ENCODE results near the gene XBP1. TPM values are rescaled to one million over a fixed set of nuclear protein-coding genes. Genes with fewer than 3 reads are reported as not detected.

XBP1 gene
- total and polyA plus RNA-seq, 2 of the 13 experiments (the other 11 are each of a cell fraction or from before 2014, with no cell fraction given) = 416 to 427 TPM

DNA sequence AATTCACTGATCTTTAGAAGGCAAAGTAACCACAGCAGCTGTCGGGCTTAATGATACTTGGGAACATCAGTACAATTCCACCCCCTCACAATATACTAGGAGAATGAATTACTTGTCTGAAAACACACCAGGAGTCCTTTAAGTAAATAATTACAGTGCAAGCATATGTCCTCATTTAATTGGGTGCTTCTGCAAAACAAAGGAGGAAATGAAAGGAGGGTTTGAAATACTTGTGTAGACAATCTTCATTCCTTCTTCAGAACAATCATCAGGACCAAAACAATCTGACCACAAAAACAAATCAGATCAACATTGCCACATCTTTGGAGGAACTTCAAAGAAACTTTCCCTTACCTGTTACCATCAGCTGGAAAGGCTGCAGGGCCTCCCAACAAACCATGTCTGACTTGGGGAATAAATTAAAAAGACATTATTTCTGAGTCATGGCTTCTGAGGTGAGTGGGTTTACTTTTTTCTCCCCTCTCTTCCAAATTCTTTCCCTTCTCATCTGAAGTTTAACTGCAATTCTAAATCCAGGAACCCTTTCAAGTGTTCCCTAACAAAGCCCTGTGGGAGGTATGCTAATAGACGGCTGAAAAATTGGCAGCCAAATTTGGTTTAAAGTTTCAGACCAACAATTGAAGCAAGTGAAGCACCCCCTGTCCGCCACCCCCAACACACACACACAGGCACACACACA, 40.4 kb downstream of the XBP1 start (continued):
- TF ChIP-seq NFYB (CRISPR knock-in tag; IDR thresholded peaks at IDR 0.05) = no peak
- no peak for TF ChIP-seq ZSCAN25 (CRISPR knock-in tag; IDR thresholded peaks at IDR 0.05)
- peak; percentile 73 for TF ChIP-seq HDAC2 (CRISPR knock-in tag; IDR thresholded peaks at IDR 0.05)
- TF ChIP-seq, protein P1, sequence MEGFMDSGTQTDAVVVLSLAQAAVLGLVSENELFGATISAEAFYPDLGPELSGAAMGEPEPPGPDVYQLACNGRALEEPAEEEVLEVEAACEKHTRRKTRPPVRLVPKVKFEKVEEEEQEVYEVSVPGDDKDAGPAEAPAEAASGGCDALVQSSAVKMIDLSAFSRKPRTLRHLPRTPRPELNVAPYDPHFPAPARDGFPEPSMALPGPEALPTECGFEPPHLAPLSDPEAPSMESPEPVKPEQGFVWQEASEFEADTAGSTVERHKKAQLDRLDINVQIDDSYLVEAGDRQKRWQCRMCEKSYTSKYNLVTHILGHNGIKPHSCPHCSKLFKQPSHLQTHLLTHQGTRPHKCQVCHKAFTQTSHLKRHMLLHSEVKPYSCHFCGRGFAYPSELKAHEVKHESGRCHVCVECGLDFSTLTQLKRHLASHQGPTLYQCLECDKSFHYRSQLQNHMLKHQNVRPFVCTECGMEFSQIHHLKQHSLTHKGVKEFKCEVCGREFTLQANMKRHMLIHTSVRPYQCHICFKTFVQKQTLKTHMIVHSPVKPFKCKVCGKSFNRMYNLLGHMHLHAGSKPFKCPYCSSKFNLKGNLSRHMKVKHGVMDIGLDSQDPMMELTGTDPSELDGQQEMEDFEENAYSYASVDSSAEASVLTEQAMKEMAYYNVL (CRISPR knock-in tag; IDR thresholded peaks at IDR 0.05; ENCODE audit: borderline replicate concordance) = peak; percentile 83; the same call in 1 of the 2 replicates
- TF ChIP-seq GATA4 (IDR thresholded peaks at IDR 0.05; ENCODE audit: borderline replicate concordance, low read depth) = peak; percentile 33; the same call in 1 of the 2 replicates
- TF ChIP-seq, protein P2, sequence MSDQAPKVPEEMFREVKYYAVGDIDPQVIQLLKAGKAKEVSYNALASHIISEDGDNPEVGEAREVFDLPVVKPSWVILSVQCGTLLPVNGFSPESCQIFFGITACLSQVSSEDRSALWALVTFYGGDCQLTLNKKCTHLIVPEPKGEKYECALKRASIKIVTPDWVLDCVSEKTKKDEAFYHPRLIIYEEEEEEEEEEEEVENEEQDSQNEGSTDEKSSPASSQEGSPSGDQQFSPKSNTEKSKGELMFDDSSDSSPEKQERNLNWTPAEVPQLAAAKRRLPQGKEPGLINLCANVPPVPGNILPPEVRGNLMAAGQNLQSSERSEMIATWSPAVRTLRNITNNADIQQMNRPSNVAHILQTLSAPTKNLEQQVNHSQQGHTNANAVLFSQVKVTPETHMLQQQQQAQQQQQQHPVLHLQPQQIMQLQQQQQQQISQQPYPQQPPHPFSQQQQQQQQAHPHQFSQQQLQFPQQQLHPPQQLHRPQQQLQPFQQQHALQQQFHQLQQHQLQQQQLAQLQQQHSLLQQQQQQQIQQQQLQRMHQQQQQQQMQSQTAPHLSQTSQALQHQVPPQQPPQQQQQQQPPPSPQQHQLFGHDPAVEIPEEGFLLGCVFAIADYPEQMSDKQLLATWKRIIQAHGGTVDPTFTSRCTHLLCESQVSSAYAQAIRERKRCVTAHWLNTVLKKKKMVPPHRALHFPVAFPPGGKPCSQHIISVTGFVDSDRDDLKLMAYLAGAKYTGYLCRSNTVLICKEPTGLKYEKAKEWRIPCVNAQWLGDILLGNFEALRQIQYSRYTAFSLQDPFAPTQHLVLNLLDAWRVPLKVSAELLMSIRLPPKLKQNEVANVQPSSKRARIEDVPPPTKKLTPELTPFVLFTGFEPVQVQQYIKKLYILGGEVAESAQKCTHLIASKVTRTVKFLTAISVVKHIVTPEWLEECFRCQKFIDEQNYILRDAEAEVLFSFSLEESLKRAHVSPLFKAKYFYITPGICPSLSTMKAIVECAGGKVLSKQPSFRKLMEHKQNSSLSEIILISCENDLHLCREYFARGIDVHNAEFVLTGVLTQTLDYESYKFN (CRISPR knock-in tag; conservative IDR thresholded peaks at IDR 0.05) = peak; percentile 77
- TF ChIP-seq ZNF589 (CRISPR knock-in tag; conservative IDR thresholded peaks at IDR 0.05) = no peak
- peak; percentile 98 for TF ChIP-seq CBFB (CRISPR knock-in tag; IDR thresholded peaks at IDR 0.05)
- peak; percentile 73; the same call in 1 of the 2 replicates for TF ChIP-seq MIER3 (CRISPR knock-in tag; IDR thresholded peaks at IDR 0.05; ENCODE audit: borderline replicate concordance)
- peak in 1 of 2 experiments; percentile 87; a peak in 2 of 4 replicates for TF ChIP-seq EP300 (IDR thresholded peaks at IDR 0.05; ENCODE audit: low read depth in 2 of 2, low read length in 2 of 2)
- peak; percentile 87 for TF ChIP-seq EP300 (CRISPR knock-in tag; IDR thresholded peaks at IDR 0.05; ENCODE audit: borderline replicate concordance)
- TF ChIP-seq NCOR1 (IDR thresholded peaks at IDR 0.05; ENCODE audit: borderline replicate concordance, low read length) = peak; percentile 56; the same call in 1 of the 2 replicates
- peak; percentile 86; the same call in 1 of the 2 replicates for TF ChIP-seq NFIC (IDR thresholded peaks at IDR 0.05; ENCODE audit: low read length)
- TF ChIP-seq, protein P3, sequence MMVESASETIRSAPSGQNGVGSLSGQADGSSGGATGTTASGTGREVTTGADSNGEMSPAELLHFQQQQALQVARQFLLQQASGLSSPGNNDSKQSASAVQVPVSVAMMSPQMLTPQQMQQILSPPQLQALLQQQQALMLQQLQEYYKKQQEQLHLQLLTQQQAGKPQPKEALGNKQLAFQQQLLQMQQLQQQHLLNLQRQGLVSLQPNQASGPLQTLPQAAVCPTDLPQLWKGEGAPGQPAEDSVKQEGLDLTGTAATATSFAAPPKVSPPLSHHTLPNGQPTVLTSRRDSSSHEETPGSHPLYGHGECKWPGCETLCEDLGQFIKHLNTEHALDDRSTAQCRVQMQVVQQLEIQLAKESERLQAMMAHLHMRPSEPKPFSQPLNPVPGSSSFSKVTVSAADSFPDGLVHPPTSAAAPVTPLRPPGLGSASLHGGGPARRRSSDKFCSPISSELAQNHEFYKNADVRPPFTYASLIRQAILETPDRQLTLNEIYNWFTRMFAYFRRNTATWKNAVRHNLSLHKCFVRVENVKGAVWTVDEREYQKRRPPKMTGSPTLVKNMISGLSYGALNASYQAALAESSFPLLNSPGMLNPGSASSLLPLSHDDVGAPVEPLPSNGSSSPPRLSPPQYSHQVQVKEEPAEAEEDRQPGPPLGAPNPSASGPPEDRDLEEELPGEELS (CRISPR knock-in tag; IDR thresholded peaks at IDR 0.05) = peak; percentile 81
- TF ChIP-seq RCOR2 (CRISPR knock-in tag; IDR thresholded peaks at IDR 0.05) = peak; percentile 81
- peak; percentile 84 for TF ChIP-seq FOXP1 (IDR thresholded peaks at IDR 0.05)
- TF ChIP-seq FOXP1 (CRISPR knock-in tag; IDR thresholded peaks at IDR 0.05) = peak; percentile 92
- TF ChIP-seq CEBPG (CRISPR knock-in tag; IDR thresholded peaks at IDR 0.05) = peak; percentile 89
- TF ChIP-seq GFI1 (CRISPR knock-in tag; IDR thresholded peaks at IDR 0.05; ENCODE audit: borderline replicate concordance) = peak; percentile 94
- TF ChIP-seq SOX5 (CRISPR knock-in tag; IDR thresholded peaks at IDR 0.05; ENCODE audit: borderline replicate concordance) = peak; percentile 99
- peak; percentile 52; the same call in 1 of the 2 replicates for TF ChIP-seq ZNF331 (CRISPR knock-in tag; IDR thresholded peaks at IDR 0.05)
- no peak for TF ChIP-seq GATAD1 (CRISPR knock-in tag; IDR thresholded peaks at IDR 0.05)
- peak; percentile 76 for TF ChIP-seq FOSL2 (CRISPR knock-in tag; IDR thresholded peaks at IDR 0.05)
- TF ChIP-seq TEAD3 (CRISPR knock-in tag; optimal IDR thresholded peaks at IDR 0.05; ENCODE audit: borderline replicate concordance) = peak; percentile 76
- TF ChIP-seq KDM6A (CRISPR knock-in tag; IDR thresholded peaks at IDR 0.05; ENCODE audit: low read depth) = peak; percentile 50; the same call in 1 of the 2 replicates

Measured in HepG2 (cell line).